OCI-LY1 (cell line): ENCODE measurements around the gene C19orf73.

ENCODE experiments used
- H2AFZ ChIP-seq: fragments of 200-600 bp; sonication (generic), shearing (Covaris generic); 2 replicates; pipeline ENCODE4 v1.6.0; 2014; ENCODE audit warnings: antibody characterized with exemption, mild to moderate bottlenecking, low read length
- H3F3A ChIP-seq: fragments of 200-600 bp; sonication (generic), shearing (Covaris generic); 2 replicates; pipeline ENCODE4 v1.6.0; 2014; ENCODE audit warnings: mild to moderate bottlenecking, antibody characterized with exemption, low read length, moderate library complexity; ENCODE audit not compliant: insufficient read depth
- H3K27ac ChIP-seq: fragments of 200-600 bp; sonication (generic); 2 replicates; pipeline ENCODE4 v1.5.1; 2014; ENCODE audit warnings: low read length, mixed run types, mild to moderate bottlenecking, low read depth; ENCODE audit not compliant: poor library complexity, severe bottlenecking
- H3K27me3 ChIP-seq: fragments of 200-600 bp; sonication (generic); 2 replicates; pipeline ENCODE4 v1.6.0; 2014; ENCODE audit warnings: antibody characterized with exemption, mild to moderate bottlenecking, low read length, moderate library complexity; ENCODE audit not compliant: insufficient read depth
- H3K36me3 ChIP-seq: fragments of 200-600 bp; sonication (generic); 2 replicates; pipeline ENCODE4 v1.6.1; 2014; ENCODE audit warnings: mild to moderate bottlenecking, antibody characterized with exemption, low read length, moderate library complexity, mixed read lengths; ENCODE audit not compliant: insufficient read depth
- H3K4me1 ChIP-seq: fragments of 200-600 bp; sonication (generic); 2 replicates; pipeline ENCODE4 v1.5.1; 2014; ENCODE audit warnings: mild to moderate bottlenecking, low read length, moderate library complexity; ENCODE audit not compliant: insufficient read depth, severe bottlenecking
- H3K4me2 ChIP-seq: fragments of 200-600 bp; sonication (generic), shearing (Covaris generic); 2 replicates; pipeline ENCODE4 v1.6.1; 2014; ENCODE audit warnings: low read length
- H3K4me3 ChIP-seq: fragments of 200-600 bp; sonication (generic); 2 replicates; pipeline ENCODE4 v1.5.1; 2014; ENCODE audit warnings: low read length, low read depth, mild to moderate bottlenecking, mixed read lengths; ENCODE audit not compliant: poor library complexity, severe bottlenecking
- H3K79me2 ChIP-seq: fragments of 200-600 bp; shearing (Covaris generic); 2 replicates; pipeline ENCODE4 v1.6.1; 2016; ENCODE audit warnings: mixed run types, low read length, mixed read lengths; ENCODE audit not compliant: insufficient read depth
- H3K9ac ChIP-seq: fragments of 200-600 bp; sonication (generic), shearing (Covaris generic); 2 replicates; pipeline ENCODE4 v1.6.1; 2014; ENCODE audit warnings: mild to moderate bottlenecking, low read length, mixed read lengths
- H3K9me2 ChIP-seq: fragments of 200-600 bp; sonication (generic), shearing (Covaris generic); 2 replicates; pipeline ENCODE4 v1.6.1; 2014; ENCODE audit warnings: low read depth, mild to moderate bottlenecking, low read length, mixed read lengths
- H3K9me3 ChIP-seq: fragments of 200-600 bp; shearing (Covaris generic); 2 replicates; pipeline ENCODE4 v1.6.1; 2014; ENCODE audit warnings: low read length, mixed read lengths
- H4K20me1 ChIP-seq: fragments of 200-600 bp; sonication (generic), shearing (Covaris generic); 2 replicates; pipeline ENCODE4 v1.6.0; 2016; ENCODE audit warnings: mild to moderate bottlenecking, low read length; ENCODE audit not compliant: insufficient read depth
- CTCF ChIP-seq: fragments of 200-600 bp; sonication (generic), shearing (Covaris generic); IDR thresholded peaks from 2 replicates; pipeline ENCODE4 v1.5.1; 2017; ENCODE audit warnings: mild to moderate bottlenecking, antibody characterized with exemption, low read length, moderate library complexity, mixed read lengths
- EZH2 ChIP-seq: fragments of 200-600 bp; sonication (generic), shearing (Covaris generic); IDR thresholded peaks from 2 replicates; pipeline ENCODE4 v1.8.0; 2017; ENCODE audit warnings: borderline replicate concordance, mixed run types, mild to moderate bottlenecking, antibody characterized with exemption, low read length, moderate library complexity, mixed read lengths

C19orf73 gene

GRCh38 chr19:49102303-49102702, 16.6 kb downstream of the C19orf73 start:
- H2AFZ ChIP-seq: no peak overlapping the region

GRCh38 chr19:49101160-49101559, 17.8 kb downstream of the C19orf73 start:
- no peak overlapping the region for H3K4me2 ChIP-seq
- H2AFZ ChIP-seq: no peak overlapping the region
- no peak for TF ChIP-seq EZH2
- H3K4me1 ChIP-seq: no peaks in the 10 kb centered on the region
- no peak overlapping the region for H3K27ac ChIP-seq
- no peaks in the 10 kb centered on the region for H3K79me2 ChIP-seq
- H3K27me3 ChIP-seq: no peaks in the 10 kb centered on the region
- peaks cover 90% of the 10 kb centered on the region for H3K36me3 ChIP-seq
- H3K9ac ChIP-seq: no peak overlapping the region
- H3K4me3 ChIP-seq: no peak overlapping the region
- no peaks in the 10 kb centered on the region for H4K20me1 ChIP-seq
- no peaks in the 10 kb centered on the region for H3K9me3 ChIP-seq
- peaks cover 5% of the 10 kb centered on the region for H3F3A ChIP-seq
- no peaks in the 10 kb centered on the region for H3K9me2 ChIP-seq

More at GRCh38 chr19:49102303-49102702, 16.6 kb downstream of the C19orf73 start:
- Histone ChIP-seq H3K79me2 (no peaks in the 10 kb centered on the region), H4K20me1 (no peaks in the 10 kb centered on the region), H3K4me3 (no peak overlapping the region), H3K27me3 (no peaks in the 10 kb centered on the region), H3K9me3 (no peaks in the 10 kb centered on the region), H3F3A (peaks cover 4% of the 10 kb centered on the region; the same call in 1 of the 2 replicates), H3K9me2 (no peaks in the 10 kb centered on the region), H3K4me2 (no peak overlapping the region), H3K27ac (no peak overlapping the region), H3K9ac (no peak overlapping the region), H3K4me1 (no peaks in the 10 kb centered on the region), H3K36me3 (peaks cover 90% of the 10 kb centered on the region)
- TF ChIP-seq EZH2: no peak
- no peak for TF ChIP-seq CTCF

GRCh38 chr19:49098795-49099194, 20.1 kb downstream of the C19orf73 start:
- Histone ChIP-seq H3F3A (peaks cover 3% of the 10 kb centered on the region), H3K4me1 (no peaks in the 10 kb centered on the region), H4K20me1 (no peaks in the 10 kb centered on the region), H3K9ac (no peak overlapping the region), H3K4me3 (no peak overlapping the region), H3K27ac (no peak overlapping the region), H2AFZ (no peak overlapping the region), H3K9me2 (no peaks in the 10 kb centered on the region), H3K79me2 (no peaks in the 10 kb centered on the region), H3K27me3 (no peaks in the 10 kb centered on the region), H3K9me3 (no peaks in the 10 kb centered on the region), H3K36me3 (peaks cover 94% of the 10 kb centered on the region), H3K4me2 (no peak overlapping the region)
- TF ChIP-seq EZH2 (no peak), CTCF (no peak)
